Erythroblast (primary cell): Measurements from ENCODE around the gene RASL10A.

ENCODE experiments used
- GATA1 ChIP-seq: IDR thresholded peaks from 2 replicates; pipeline ENCODE4 v1.6.1; 2011; ENCODE audit warnings: low read depth, mild to moderate bottlenecking, control low read depth, low read length, moderate library complexity
- POLR2A ChIP-seq: IDR thresholded peaks from 2 replicates; pipeline ENCODE4 v1.6.1; 2011; ENCODE audit warnings: mild to moderate bottlenecking, low read length

- TF ChIP-seq POLR2A (no peak), GATA1 (no peak)
Measured at GRCh38 chr22:29352778-29353177, 37.3 kb upstream of the RASL10A start.
